GM23338 (cell line): ENCODE results near the gene AMZ1. TPM values are rescaled to one million over a fixed set of nuclear protein-coding genes. Genes with fewer than 3 reads are reported as not detected.

Experiments
- ATAC-seq: fragments of 200-7000 bp; cut with Tn5 transposase; 3 replicates; pipeline ENCODE4 v1.9.1; 2020
- DNase-seq: peaks from one replicate; pipeline ENCODE4 v3.0.0-alpha.2; 2015; ENCODE audit warnings: low spot score
- H2AFZ ChIP-seq: fragments of 200-600 bp; sonication (generic); 2 replicates; pipeline ENCODE4 v1.8.0; 2016; ENCODE audit warnings: antibody characterized with exemption, mild to moderate bottlenecking, moderate library complexity
- H3F3A ChIP-seq: fragments of 200-600 bp; sonication (generic); replicated peaks from 2 replicates; pipeline ENCODE4 v1.8.0; 2017; ENCODE audit warnings: antibody characterized with exemption, mixed run types, low read depth
- H3K27ac ChIP-seq: fragments of 200-600 bp; sonication (generic); 2 replicates; pipeline ENCODE4 v1.6.1; 2016; ENCODE audit warnings: low read depth
- H3K27me3 ChIP-seq: fragments of 200-600 bp; sonication (generic); 2 replicates; pipeline ENCODE4 v1.8.0; 2016; ENCODE audit warnings: mild to moderate bottlenecking, mixed run types, moderate library complexity; ENCODE audit not compliant: insufficient read depth
- H3K36me3 ChIP-seq: fragments of 200-600 bp; sonication (generic); 2 replicates; pipeline ENCODE4 v1.8.0; 2016; ENCODE audit warnings: mild to moderate bottlenecking; ENCODE audit not compliant: insufficient read depth
- H3K4me1 ChIP-seq: fragments of 200-600 bp; sonication (generic); 2 replicates; pipeline ENCODE4 v1.8.0; 2016; ENCODE audit warnings: mild to moderate bottlenecking, moderate library complexity; ENCODE audit not compliant: insufficient read depth
- H3K4me2 ChIP-seq: fragments of 200-600 bp; sonication (generic); 2 replicates; pipeline ENCODE4 v1.7.1; 2017; ENCODE audit warnings: mixed run types
- H3K4me3 ChIP-seq: fragments of 200-600 bp; sonication (generic); 2 replicates; pipeline ENCODE4 v1.6.1; 2016; ENCODE audit warnings: mixed run types
- H3K79me2 ChIP-seq: fragments of 200-600 bp; sonication (generic); replicated peaks from 2 replicates; pipeline ENCODE4 v1.8.0; 2017; ENCODE audit warnings: mild to moderate bottlenecking; ENCODE audit not compliant: insufficient read depth
- H3K9me2 ChIP-seq: fragments of 200-600 bp; sonication (generic); 2 replicates; pipeline ENCODE4 v1.8.0; 2017; ENCODE audit not compliant: insufficient read depth
- H4K20me1 ChIP-seq: fragments of 200-600 bp; sonication (generic); replicated peaks from 2 replicates; pipeline ENCODE4 v1.8.0; 2017; ENCODE audit warnings: mild to moderate bottlenecking; ENCODE audit not compliant: insufficient read depth
- H3K27ac Mint-ChIP-seq: 2 replicates; pipeline ENCODE4 v1.8.0; 2020; ENCODE audit warnings: inconsistent platforms, mild to moderate bottlenecking, moderate library complexity, mixed read lengths
- H3K27me3 Mint-ChIP-seq: 3 replicates; pipeline ENCODE4 v1.8.0; 2022; ENCODE audit warnings: low read depth, mild to moderate bottlenecking, moderate library complexity, mixed read lengths, inconsistent platforms; ENCODE audit not compliant: insufficient read depth, poor library complexity
- H3K36me3 Mint-ChIP-seq: 3 replicates; pipeline ENCODE4 v1.8.0; 2021; ENCODE audit warnings: low read depth, mild to moderate bottlenecking, inconsistent platforms, moderate library complexity, mixed read lengths
- H3K4me1 Mint-ChIP-seq: 3 replicates; pipeline ENCODE4 v1.8.0; 2020; ENCODE audit warnings: mild to moderate bottlenecking, inconsistent platforms, mixed read lengths
- H3K4me3 Mint-ChIP-seq: 3 replicates; pipeline ENCODE4 v1.8.0; 2021; ENCODE audit warnings: moderate library complexity, mild to moderate bottlenecking, inconsistent platforms, mixed read lengths
- H3K9me3 Mint-ChIP-seq: 3 replicates; pipeline ENCODE4 v1.8.0; 2020; ENCODE audit warnings: moderate library complexity, mild to moderate bottlenecking, inconsistent platforms, mixed read lengths
- CREB1 ChIP-seq: fragments of 250-450 bp; sonication (Bioruptor Pico); IDR thresholded peaks from 2 replicates; pipeline ENCODE4 v1.5.0; 2020; ENCODE audit warnings: low read depth, mild to moderate bottlenecking, moderate library complexity
- EZH2phosphoT487 ChIP-seq: fragments of 200-600 bp; sonication (generic); IDR thresholded peaks from one replicate; pipeline ENCODE4 v1.8.1; 2018; ENCODE audit warnings: antibody characterized with exemption; ENCODE audit not compliant: unreplicated experiment
- JUNB ChIP-seq: IDR thresholded peaks from one replicate; pipeline ENCODE4 v1.6.1; 2016; ENCODE audit warnings: antibody characterized with exemption; ENCODE audit not compliant: unreplicated experiment
- NANOG ChIP-seq: IDR thresholded peaks from 2 replicates; pipeline ENCODE4 v1.6.1; 2016; ENCODE audit warnings: antibody characterized with exemption, borderline replicate concordance
- STAT1 ChIP-seq: IDR thresholded peaks from one replicate; pipeline ENCODE4 v1.6.1; 2016; ENCODE audit warnings: antibody characterized with exemption; ENCODE audit not compliant: unreplicated experiment
- ZNF331 ChIP-seq: fragments of 250-450 bp; sonication (Bioruptor Pico); IDR thresholded peaks from 2 replicates; pipeline ENCODE4 v1.5.0; 2020; ENCODE audit warnings: low read depth, mild to moderate bottlenecking, moderate library complexity
- polyA plus RNA-seq: library from polyadenylated mRNA; unstranded; fragments of >200 nt; fragmentation: Nextera tagmentation; extraction: Ambion mirVana; gene quantifications from 2 replicates; pipeline ENCODE4 v1.2.1, GENCODE V29; 2016
- total RNA-seq: library from RNA; depleted of rRNA; stranded (reverse); fragments of >200 nt; shearing (Covaris generic); gene quantifications from 2 replicates; pipeline ENCODE4 v1.2.3, GENCODE V29; 2014
- TF ChIP-seq, protein P1 (sequence below), 2 experiments: fragments of 200-600 bp in 1 of 2; sonication (generic) in 1 of 2; conservative IDR thresholded peaks; 2 replicates each; pipeline versions ENCODE4 v1.5.1 to v1.6.1; 2016 to 2017; ENCODE audit warnings: antibody characterized with exemption in 2 of 2, low read depth in 2 of 2, mild to moderate bottlenecking in 2 of 2, moderate library complexity in 1 of 2

The AMZ1 gene
- total and polyA plus RNA-seq, 2 experiments from 2014 or later, result 0.73 to 4.5 TPM

DNA sequence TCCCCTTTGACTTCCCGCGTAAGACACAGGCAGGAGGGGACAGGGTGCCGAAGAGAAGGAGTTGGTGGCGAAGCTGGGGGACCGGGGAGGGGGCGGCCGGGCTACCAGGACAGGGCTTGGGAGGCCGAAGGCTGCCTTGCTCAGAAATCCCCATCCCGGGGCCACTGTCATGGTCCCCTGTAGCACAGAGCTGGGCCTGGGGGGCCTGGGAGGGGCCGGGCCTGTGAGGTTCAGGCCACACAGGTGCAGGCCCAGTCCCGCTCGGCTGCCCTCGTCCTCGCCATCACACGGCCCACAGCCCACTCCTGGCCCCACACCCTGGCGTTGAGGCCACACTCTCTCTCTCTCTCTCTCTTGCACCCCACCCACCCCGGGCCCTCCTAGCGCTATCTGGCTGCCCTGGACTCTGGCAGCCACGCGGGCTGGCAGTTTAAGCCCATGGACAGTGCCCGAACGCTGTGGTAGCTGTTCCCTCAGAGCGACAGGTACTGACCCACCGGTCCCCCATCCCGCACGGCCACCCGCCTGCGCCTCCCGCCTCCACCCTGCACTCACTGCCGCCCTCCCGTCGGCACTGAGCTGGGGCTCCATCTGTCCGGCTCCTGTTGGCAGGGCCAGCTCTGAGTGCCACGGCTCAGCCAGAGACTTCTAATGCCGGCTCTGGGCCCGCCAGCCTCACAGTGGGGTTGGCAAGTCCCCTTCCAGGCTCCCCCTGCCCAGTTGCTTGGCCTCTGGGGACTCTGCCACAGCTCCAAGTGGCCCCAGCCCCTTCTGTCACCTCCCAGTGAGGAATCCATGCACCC lies 28.2 kb upstream of the AMZ1 start (continued):
- TF ChIP-seq, protein P1, sequence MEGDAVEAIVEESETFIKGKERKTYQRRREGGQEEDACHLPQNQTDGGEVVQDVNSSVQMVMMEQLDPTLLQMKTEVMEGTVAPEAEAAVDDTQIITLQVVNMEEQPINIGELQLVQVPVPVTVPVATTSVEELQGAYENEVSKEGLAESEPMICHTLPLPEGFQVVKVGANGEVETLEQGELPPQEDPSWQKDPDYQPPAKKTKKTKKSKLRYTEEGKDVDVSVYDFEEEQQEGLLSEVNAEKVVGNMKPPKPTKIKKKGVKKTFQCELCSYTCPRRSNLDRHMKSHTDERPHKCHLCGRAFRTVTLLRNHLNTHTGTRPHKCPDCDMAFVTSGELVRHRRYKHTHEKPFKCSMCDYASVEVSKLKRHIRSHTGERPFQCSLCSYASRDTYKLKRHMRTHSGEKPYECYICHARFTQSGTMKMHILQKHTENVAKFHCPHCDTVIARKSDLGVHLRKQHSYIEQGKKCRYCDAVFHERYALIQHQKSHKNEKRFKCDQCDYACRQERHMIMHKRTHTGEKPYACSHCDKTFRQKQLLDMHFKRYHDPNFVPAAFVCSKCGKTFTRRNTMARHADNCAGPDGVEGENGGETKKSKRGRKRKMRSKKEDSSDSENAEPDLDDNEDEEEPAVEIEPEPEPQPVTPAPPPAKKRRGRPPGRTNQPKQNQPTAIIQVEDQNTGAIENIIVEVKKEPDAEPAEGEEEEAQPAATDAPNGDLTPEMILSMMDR (conservative IDR thresholded peaks at IDR 0.05; ENCODE audit: low read depth in 2 of 2), result no peak
- TF ChIP-seq STAT1, result no peak
- TF ChIP-seq NANOG, result no peak
- no peak for TF ChIP-seq JUNB
- no peak for TF ChIP-seq ZNF331 (CRISPR knock-in tag)
- TF ChIP-seq CREB1 (CRISPR knock-in tag), result no peak

DNA sequence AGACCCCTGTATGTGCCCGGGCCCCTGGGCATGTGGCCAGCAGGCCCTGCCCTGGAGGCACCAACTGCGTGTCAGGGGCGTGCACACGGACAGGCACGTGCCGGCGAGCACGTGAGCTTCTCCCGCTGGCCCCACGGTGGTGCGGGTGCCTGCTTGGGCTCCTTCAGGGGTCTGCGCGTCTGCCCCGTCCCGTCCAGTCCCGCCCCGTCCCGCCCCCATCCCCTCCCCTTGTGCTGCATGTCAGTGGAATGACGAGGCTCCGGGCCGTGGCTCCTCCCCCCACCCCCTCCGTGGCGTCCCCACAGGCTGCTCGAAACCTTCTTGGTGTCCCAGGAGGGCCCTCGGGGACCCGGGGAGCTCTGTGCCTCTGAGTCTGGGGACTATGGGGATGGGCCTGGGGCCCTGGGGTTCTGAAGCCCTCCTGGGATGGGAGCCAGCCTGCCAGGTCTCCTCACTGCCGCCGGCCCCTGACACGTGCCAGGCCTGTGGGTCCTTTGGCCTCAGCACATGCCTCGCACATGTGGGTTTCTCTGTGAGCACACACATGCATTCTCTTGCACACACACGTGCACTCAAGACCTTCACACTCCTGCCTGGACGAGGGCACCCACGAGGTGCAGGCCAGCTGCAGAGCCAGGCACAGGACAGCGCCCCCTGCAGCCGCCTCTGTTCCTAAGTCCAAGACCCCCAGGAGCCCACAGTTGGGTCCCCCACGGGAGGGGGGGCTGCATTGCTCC lies 27.5 kb upstream of the AMZ1 start:
- H3K4me1 ChIP-seq, result no peaks in the 10 kb centered on the region; the same call in 1 of the 2 replicates
- H3K36me3 ChIP-seq, result no peaks in the 10 kb centered on the region
- no peaks in the 10 kb centered on the region for H3K9me2 ChIP-seq
- DNase-seq (no peak), ATAC-seq (peak; percentile 15)
- H2AFZ ChIP-seq, result no peak overlapping the region
- H3K4me2 ChIP-seq, result no peak overlapping the region
- no peak overlapping the region for H3K4me3 ChIP-seq
- H3K79me2 ChIP-seq, result no peaks in the 10 kb centered on the region
- no peak for TF ChIP-seq ZNF331 (CRISPR knock-in tag)
- TF ChIP-seq, protein P1 (conservative IDR thresholded peaks at IDR 0.05; ENCODE audit: low read depth in 2 of 2), result peak; percentile 63 to 66
- no peak for TF ChIP-seq EZH2phosphoT487
- Mint-ChIP-seq H3K36me3 (peaks cover 14% of the 10 kb centered on the region), H3K4me1 (peaks cover 9% of the 10 kb centered on the region), H3K27ac (no peak overlapping the region; the same call in 1 of the 2 replicates), H3K9me3 (no peaks in the 10 kb centered on the region; the same call in 2 of the 3 replicates), H3K27me3 (peaks cover 12% of the 10 kb centered on the region), H3K4me3 (no peak overlapping the region)
- no peaks in the 10 kb centered on the region; the same call in 1 of the 2 replicates for H4K20me1 ChIP-seq
- H3K27ac ChIP-seq, result no peak overlapping the region
- no peaks in the 10 kb centered on the region for H3F3A ChIP-seq
- H3K27me3 ChIP-seq, result no peaks in the 10 kb centered on the region
